ENCODE data around the gene VTI1A.
"Not testable (repeated sequence)": the region's sequence is repeated elsewhere in the genome, so short reads cannot be mapped to it uniquely, and the experiment has no call there.

The VTI1A gene

GRCh38 chr10:112588225-112588990 is 141.4 kb downstream of the VTI1A start:
- no peak for DNase-seq (ENCODE audit: low spot score)

- no peak for DNase-seq (ENCODE audit: low spot score)
These were observed 142.1 kb downstream of the VTI1A start for GRCh38 chr10:112589081-112589480.

- not testable (repeated sequence) for DNase-seq (ENCODE audit: low spot score)
These were observed 143.8 kb downstream of the VTI1A start for GRCh38 chr10:112590786-112591185.

- DNase-seq (ENCODE audit: low spot score) = no peak
These were observed 146.0 kb downstream of the VTI1A start for GRCh38 chr10:112593023-112593422.

GRCh38 chr10:112601214-112602090 is 154.4 kb downstream of the VTI1A start:
- DNase-seq (ENCODE audit: low spot score) = no peak

GRCh38 chr10:112603062-112603461 is 156.0 kb downstream of the VTI1A start:
- DNase-seq (ENCODE audit: low spot score) = no peak

GRCh38 chr10:112605063-112605462 is 158.0 kb downstream of the VTI1A start:
- DNase-seq (ENCODE audit: low spot score) = no peak

GRCh38 chr10:112607506-112607905 is 160.5 kb downstream of the VTI1A start:
- no peak for DNase-seq (ENCODE audit: low spot score)

GRCh38 chr10:112613620-112614019 is 166.6 kb downstream of the VTI1A start:
- no peak for DNase-seq (ENCODE audit: low spot score)

GRCh38 chr10:112614072-112614471 is 167.1 kb downstream of the VTI1A start:
- no peak for DNase-seq (ENCODE audit: low spot score)

GRCh38 chr10:112614586-112614985 is 167.6 kb downstream of the VTI1A start:
- DNase-seq (ENCODE audit: low spot score) = no peak

- DNase-seq (ENCODE audit: low spot score) = no peak
These were observed 168.3 kb downstream of the VTI1A start for GRCh38 chr10:112615269-112615668.

GRCh38 chr10:112616647-112617046 is 169.6 kb downstream of the VTI1A start:
- DNase-seq (ENCODE audit: low spot score) = no peak

- no peak for DNase-seq (ENCODE audit: low spot score)
These were observed 171.8 kb downstream of the VTI1A start for GRCh38 chr10:112618814-112619213.

GRCh38 chr10:112619556-112619955 is 172.5 kb downstream of the VTI1A start:
- no peak for DNase-seq (ENCODE audit: low spot score)

GRCh38 chr10:112622786-112623185 is 175.8 kb downstream of the VTI1A start:
- no peak for DNase-seq (ENCODE audit: low spot score)

- DNase-seq (ENCODE audit: low spot score) = no peak
These were observed 177.6 kb downstream of the VTI1A start for GRCh38 chr10:112624546-112625048.

GRCh38 chr10:112628951-112629609 is 182.1 kb downstream of the VTI1A start:
- DNase-seq (ENCODE audit: low spot score) = no peak

- no peak for DNase-seq (ENCODE audit: low spot score)
These were observed 184.7 kb downstream of the VTI1A start for GRCh38 chr10:112631501-112632400.

GRCh38 chr10:112634096-112634830 is 187.2 kb downstream of the VTI1A start:
- DNase-seq (ENCODE audit: low spot score) = no peak

GRCh38 chr10:112637901-112638300 is 190.9 kb downstream of the VTI1A start:
- DNase-seq (ENCODE audit: low spot score) = no peak

All from hematopoietic multipotent progenitor cell treated with erythropoietin and hydrocortisone succinate and interleukin-3 and kit ligand, for 17 days (in vitro differentiated cells).